K562 (cell line): Measurements from ENCODE around the gene CRYBA4. TPM values are rescaled to one million over a fixed set of nuclear protein-coding genes. Genes with fewer than 3 reads are reported as not detected.
A peak's percentile ranks its signal among the peaks of the same experiment; 100 is the strongest.

Source experiments
- ATAC-seq: fragments of 200-7000 bp; cut with Tn5 transposase; 3 replicates; pipeline ENCODE4 v1.9.1; 2020; ENCODE audit warnings: moderate library complexity
- BruUV-seq: library from RNA; stranded (reverse); fragments of 400-500 nt; replicated peaks from 2 replicates; lab custom pipeline; 2021; lab: Mats Ljungman, UMichigan
- CTCF ChIA-PET: fragments of 300-600 bp; formaldehyde crosslinking; extraction: SDS; loops from one replicate; lab custom pipeline; 2021; ENCODE audit warnings: low intra/inter-chr PET ratio; lab: Yijun Ruan, JAX
- POLR2A ChIA-PET: fragments of 300-600, 350-650 bp; sonication (Branson Sonifier 250); formaldehyde crosslinking; extraction: SDS; loops from one replicate; lab custom pipeline; 2021; ENCODE audit warnings: antibody characterized with exemption, inconsistent platforms; lab: Yijun Ruan, JAX
- DNase-seq, 4 experiments: peaks; one replicate each; pipeline versions ENCODE4 v3.0.0 to v3.0.0-alpha.2; 2011 to 2018; ENCODE audit warnings: low spot score in 3 of 4, mixed read lengths in 3 of 4; ENCODE audit errors: extremely low read depth in 1 of 4
- FAIRE-seq: peaks from 2 replicates; lab custom pipeline; 2011; peaks lifted over from hg19 to GRCh38; lab: Jason Lieb, UNC
- H2AFZ ChIP-seq: 2 replicates; pipeline ENCODE4 v1.6.0; 2011; ENCODE audit warnings: low read depth, low read length, control low read depth, inconsistent platforms
- H3K27ac ChIP-seq: fragments of 200-600 bp; 3 replicates; pipeline ENCODE4 v1.8.0; 2011; ENCODE audit warnings: low read depth, mild to moderate bottlenecking, control low read depth, inconsistent platforms, low read length, moderate library complexity, mixed read lengths; ENCODE audit errors: extremely low read depth
- H3K27me3 ChIP-seq, 2 experiments: fragments of 300-600 bp in 1 of 2; 2 replicates in 1 of 2; 3 replicates in 1 of 2; pipeline versions ENCODE4 v1.6.0 to v1.8.0; 2011; ENCODE audit warnings: inconsistent platforms in 2 of 2, low read length in 2 of 2, mild to moderate bottlenecking in 1 of 2, mixed read lengths in 1 of 2, moderate library complexity in 1 of 2; ENCODE audit not compliant: control insufficient read depth in 2 of 2, insufficient read depth in 2 of 2
- H3K36me3 ChIP-seq: fragments of 300-600 bp; 3 replicates; pipeline ENCODE4 v1.8.0; 2011; ENCODE audit warnings: mild to moderate bottlenecking, low read length, inconsistent platforms; ENCODE audit not compliant: control insufficient read depth, insufficient read depth
- H3K4me1 ChIP-seq, 2 experiments: fragments of 200-600 bp in 1 of 2; replicated peaks in 1 of 2; 2 replicates in 1 of 2; 3 replicates in 1 of 2; pipeline versions ENCODE4 v1.5.1 to v1.8.0; 2011; ENCODE audit warnings: inconsistent platforms in 2 of 2, low read length in 2 of 2, mild to moderate bottlenecking in 1 of 2, mixed read lengths in 1 of 2, moderate library complexity in 1 of 2; ENCODE audit not compliant: control insufficient read depth in 2 of 2, insufficient read depth in 2 of 2
- H3K4me2 ChIP-seq: 2 replicates; pipeline ENCODE4 v1.6.1; 2011; ENCODE audit warnings: low read length, control low read depth, inconsistent platforms, mixed read lengths; ENCODE audit not compliant: insufficient read depth
- H3K4me3 ChIP-seq: fragments of 200-600 bp; sonication (generic), shearing (Covaris generic); 2 replicates; pipeline ENCODE4 v1.5.1; 2016; ENCODE audit warnings: control low read depth, inconsistent platforms
- H3K79me2 ChIP-seq: fragments of 200-600 bp; 3 replicates; pipeline ENCODE4 v1.8.0; 2011; ENCODE audit warnings: low read length, inconsistent platforms; ENCODE audit not compliant: control insufficient read depth, insufficient read depth
- H3K9ac ChIP-seq, 2 experiments: 2 replicates each; pipeline versions ENCODE4 v1.6.0 to v1.6.1; 2011; ENCODE audit warnings: low read depth in 2 of 2, low read length in 2 of 2, control low read depth in 1 of 2, inconsistent platforms in 1 of 2, mild to moderate bottlenecking in 1 of 2, mixed read lengths in 1 of 2; ENCODE audit not compliant: insufficient read depth in 1 of 2
- H3K9me1 ChIP-seq: one replicate; pipeline ENCODE4 v1.6.0; 2011; ENCODE audit warnings: inconsistent platforms, mild to moderate bottlenecking, low read length, moderate library complexity; ENCODE audit not compliant: control insufficient read depth, insufficient read depth
- H3K9me3 ChIP-seq: replicated peaks from 2 replicates; pipeline ENCODE4 v1.5.1; 2011; ENCODE audit warnings: low read depth, low read length, inconsistent platforms; ENCODE audit not compliant: control insufficient read depth, insufficient read depth
- H4K20me1 ChIP-seq: replicated peaks from 2 replicates; pipeline ENCODE4 v1.6.1; 2011; ENCODE audit warnings: low read length, inconsistent platforms, mixed read lengths; ENCODE audit not compliant: control insufficient read depth, insufficient read depth
- ATF2 ChIP-seq: sonication (generic); formaldehyde crosslinking; IDR thresholded peaks from 2 replicates; pipeline ENCODE4 v1.8.1; 2022; ENCODE audit warnings: missing genetic modification reagents
- RBM25 ChIP-seq: fragments of 200-400 bp; formaldehyde crosslinking; IDR thresholded peaks from 2 replicates; pipeline ENCODE4 v1.6.1; 2018; ENCODE audit warnings: low read length, low read depth, moderate library complexity; ENCODE audit not compliant: severe bottlenecking
- ZEB2 ChIP-seq: fragments of 450-650 bp; IDR thresholded peaks from 2 replicates; pipeline ENCODE4 v1.6.1; 2016
- ZNF239 ChIP-seq: fragments of 250-450 bp; sonication (Bioruptor Pico); IDR thresholded peaks from 2 replicates; pipeline ENCODE4 v1.4.0; 2020; ENCODE audit warnings: mild to moderate bottlenecking
- WGBS: fragments of 100-300 bp; shearing (Covaris generic); methylation state at CpG from one replicate; pipeline ENCODE4 v1.1.6; 2016; ENCODE audit warnings: low coverage, mixed read lengths; ENCODE audit not compliant: insufficient coverage; ENCODE audit errors: missing lambda C conversion rate; 5-methylcytosine and 5-hydroxymethylcytosine counted together
- in situ Hi-C: fragments of 300-500 bp; cut with MboI; formaldehyde crosslinking; loops from 4 replicates; pipeline ENCODE4 v1.15.0; 2018; ENCODE audit warnings: inconsistent platforms, mixed read lengths
- intact Hi-C: fragments of 100-400 bp; cut with micrococcal nuclease; formaldehyde crosslinking; loops from 2 replicates; pipeline ENCODE4 v1.14.2; 2022
- polyA plus RNA-seq, 8 experiments: library from polyadenylated mRNA; depleted of rRNA in 4 of 8; stranded (reverse) in 5 of 8; unstranded in 3 of 8; fragments of >200 nt; fragmentation: Nextera tagmentation in 2 of 8; fragmentation: Illumina TruSeq in 1 of 8; extraction: Ambion mirVana in 2 of 8; extraction: Trizol in 1 of 8; gene quantifications; 2 replicates each; pipeline versions ENCODE4 v1.2.1 to v1.2.3, GENCODE V29; 2011 to 2014; ENCODE audit warnings: inconsistent platforms in 1 of 8, missing spikeins in 1 of 8
- total RNA-seq, 7 experiments: library from RNA; depleted of rRNA in 6 of 7; stranded (reverse); fragments of >200 nt in 6 of 7; fragmentation: Illumina TruSeq in 2 of 7; extraction: Trizol in 2 of 7; gene quantifications; 2 replicates each; pipeline versions ENCODE4 v1.2.1 to v1.2.3, GENCODE V29; 2011 to 2021; ENCODE audit warnings: low replicate concordance in 1 of 7

The CRYBA4 gene
- total and polyA plus RNA-seq, 9 of the 15 experiments (the other 6 are each of a cell fraction or from before 2014, with no cell fraction given) = 0.59 to 3.3 (median 1.6) TPM

DNA sequence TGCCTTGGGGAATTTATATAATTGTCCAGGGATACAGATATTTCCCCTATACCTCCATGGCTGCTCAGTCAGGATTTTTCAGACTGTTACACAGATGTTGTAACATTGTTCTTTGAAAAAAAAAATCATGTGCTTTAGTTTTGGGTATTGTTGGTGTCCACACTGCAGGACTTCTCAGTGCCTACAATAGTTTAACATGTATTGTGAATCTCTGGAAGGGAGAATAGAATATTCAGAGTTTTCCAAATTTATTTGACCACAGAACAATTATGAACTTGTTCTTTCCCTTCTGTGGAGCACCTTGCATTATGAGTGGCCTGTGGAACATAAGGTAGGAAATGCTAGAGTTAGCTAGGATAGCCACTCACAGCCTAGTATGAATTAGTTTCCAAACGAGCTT is 14.5 kb downstream of the CRYBA4 start:
- BruUV-seq = no TSS peak
- no peaks in the 10 kb centered on the region for H3K36me3 ChIP-seq
- ATAC-seq (no peak), DNase-seq (no peak), FAIRE-seq (no peak)
- H3K79me2 ChIP-seq = no peaks in the 10 kb centered on the region; the same call in 2 of the 3 replicates
- POLR2A ChIA-PET = interaction anchor here (0.6 kb wide), 1 partner anchor 53 kb away, joined by 3 read pairs; no protein-coding TSS in a partner anchor
- in situ Hi-C loops = no loop called here
- H3K9ac ChIP-seq = no peak overlapping the region
- H2AFZ ChIP-seq = peak overlapping the region; percentile 40; the same call in 1 of the 2 replicates
- H3K27me3 ChIP-seq = no peaks in the 10 kb centered on the region
- no peak overlapping the region; the same call in 2 of the 3 replicates for H3K27ac ChIP-seq
- H3K9me3 ChIP-seq = no peaks in the 10 kb centered on the region
- H4K20me1 ChIP-seq = no peaks in the 10 kb centered on the region
- CTCF ChIA-PET = no interaction called here
- H3K4me3 ChIP-seq = no peak overlapping the region
- no peaks in the 10 kb centered on the region for H3K9me1 ChIP-seq
- 0% methylated on average over 1 of the region's 1 CpG for WGBS
- TF ChIP-seq RBM25 (peak; percentile 31), ZNF239 (CRISPR knock-in tag) (peak; percentile 95), ZEB2 (no peak), ATF2 (CRISPR knock-in tag) (no peak)
- peaks cover 13 to 38% of the 10 kb centered on the region in 2 experiments for H3K4me1 ChIP-seq
- intact Hi-C loops = no loop called here
- no peak overlapping the region for H3K4me2 ChIP-seq
